HL-60/S4 (cell line): ENCODE results near the gene SEC31B.

ENCODE experiments used
- in situ Hi-C: fragments of 300-500 bp; cut with MboI; formaldehyde crosslinking; loops from 2 replicates; pipeline ENCODE4 v1.14.3; 2022; ENCODE audit warnings: low sequenced_read_pairs

Gene SEC31B

DNA sequence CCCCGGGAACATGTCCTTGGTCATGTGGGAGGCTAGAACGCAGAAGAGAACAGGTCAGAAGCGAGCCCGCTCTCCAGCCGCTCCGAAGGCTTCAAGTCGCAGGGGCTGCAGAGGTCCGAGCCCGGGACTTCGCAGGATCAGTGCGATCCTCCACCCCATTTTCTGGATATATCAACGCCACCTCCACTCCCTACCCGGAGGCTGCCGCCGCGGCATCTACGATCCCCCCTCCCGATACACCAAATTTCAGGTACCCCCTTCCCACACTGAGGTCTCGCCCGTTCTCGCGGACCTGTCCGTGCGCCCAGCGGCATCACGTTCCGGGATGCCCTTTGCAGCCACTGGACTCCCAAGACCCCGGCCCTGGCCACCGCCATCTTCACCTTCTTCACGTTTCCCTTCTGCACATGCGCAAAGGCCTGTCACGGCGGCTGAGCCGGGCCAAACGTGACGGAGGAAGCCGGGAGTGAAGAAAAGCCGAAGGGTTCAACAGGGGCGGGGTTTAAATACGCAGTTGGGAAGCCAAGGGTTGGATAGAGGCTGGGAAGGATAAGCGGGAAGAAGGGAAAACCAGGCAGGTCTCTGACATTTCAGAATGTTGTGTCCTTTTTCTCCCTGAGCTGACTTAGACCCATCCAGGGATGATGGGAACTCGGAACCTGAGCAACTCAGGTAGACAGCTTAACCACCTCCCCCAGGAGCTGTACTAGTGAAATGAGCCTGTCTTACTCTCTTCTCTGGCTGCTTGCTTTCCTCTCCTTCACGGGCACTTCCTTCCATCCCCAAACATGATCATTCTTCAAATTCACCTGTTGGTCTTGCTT is 10.0 kb upstream of the SEC31B start, which contains the start of gene NDUFB8:
NDUFB8 (minus strand) TSS at position 397 of the 824 bp plus-strand sequence; CDS start at position 377, 20 bp downstream.
- in situ Hi-C loops, result no loop called here

- in situ Hi-C loops, result no loop called here
These were observed 9.3 kb upstream of the SEC31B start for GRCh38 chr10:100528921-100529474.

- in situ Hi-C loops, result no loop called here
These were observed 8.6 kb upstream of the SEC31B start for GRCh38 chr10:100528123-100528886.

DNA sequence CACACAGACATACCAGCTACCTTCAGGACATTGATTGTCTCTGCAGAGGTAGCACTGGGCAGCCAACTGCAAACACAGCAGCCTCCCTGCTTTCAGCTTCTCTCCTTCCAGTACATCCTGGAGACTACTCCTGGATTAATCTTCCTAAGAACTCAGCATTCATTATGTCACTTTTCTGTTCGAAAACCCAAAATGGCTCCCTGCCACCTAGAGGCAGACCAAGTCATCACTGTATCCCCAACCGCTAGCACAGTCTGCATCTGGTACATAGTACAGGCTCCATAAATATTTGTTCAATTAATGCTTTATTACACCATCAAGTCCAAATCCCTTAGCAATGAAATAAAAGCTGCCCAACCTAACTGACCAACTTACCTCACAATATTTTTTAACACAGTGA is 5.0 kb upstream of the SEC31B start:
- in situ Hi-C loops, result no loop called here

GRCh38 chr10:100524206-100524605 is 4.5 kb upstream of the SEC31B start:
- in situ Hi-C loops, result no loop called here

GRCh38 chr10:100522945-100523344 is 3.3 kb upstream of the SEC31B start:
- in situ Hi-C loops, result no loop called here

DNA sequence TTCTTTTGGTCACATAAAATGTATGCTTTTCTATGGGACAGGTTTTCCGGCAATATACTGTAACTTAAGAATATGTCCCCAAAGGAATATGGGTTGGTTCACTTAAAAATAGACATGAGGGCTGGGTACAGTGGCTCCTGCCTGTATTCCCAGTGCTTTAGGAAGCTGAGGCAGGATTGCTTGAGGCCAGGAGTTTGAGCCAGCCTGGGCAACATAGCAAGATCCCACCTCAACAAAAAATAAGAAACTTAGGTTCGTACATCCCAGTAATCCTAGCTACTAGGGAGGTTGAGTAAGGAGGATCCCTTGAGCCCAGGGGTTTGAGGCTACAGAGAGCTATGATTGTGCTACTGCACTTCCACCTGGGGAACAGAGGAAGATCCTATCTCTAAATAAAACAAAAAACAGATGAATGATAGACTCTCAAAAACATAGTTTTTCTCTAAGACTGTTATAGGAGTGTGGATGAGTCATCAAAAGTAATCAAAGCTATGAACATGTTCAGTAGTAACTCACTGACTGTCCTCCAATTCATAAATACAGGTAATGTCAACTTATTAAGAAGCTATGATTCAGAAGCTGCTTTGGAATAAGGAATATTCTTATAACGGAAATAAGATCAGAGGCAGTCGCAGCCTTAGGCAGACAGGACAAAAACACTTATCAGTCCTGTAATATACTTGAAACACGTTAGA is 2.6 kb upstream of the SEC31B start:
- in situ Hi-C loops, result no loop called here

DNA sequence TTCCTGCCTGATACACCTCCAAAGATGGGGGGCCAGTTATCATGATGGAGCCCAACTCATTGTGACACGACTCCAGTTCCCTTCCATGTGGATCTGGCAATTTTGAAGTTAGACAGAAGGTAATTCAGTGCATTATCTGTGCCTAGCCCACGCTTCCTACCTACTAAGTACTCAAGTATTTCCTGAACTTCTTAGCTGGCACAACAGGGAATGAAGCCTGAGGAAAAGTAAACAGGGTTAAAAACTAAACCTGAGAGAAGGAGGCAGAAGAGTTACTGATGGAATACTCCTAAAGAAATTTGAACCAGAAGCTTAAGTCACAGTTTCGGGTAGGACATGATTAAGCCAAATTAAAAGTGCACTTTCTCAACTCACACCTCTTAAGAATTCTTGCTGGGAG is 1.1 kb upstream of the SEC31B start:
- in situ Hi-C loops, result no loop called here

GRCh38 chr10:100518761-100519241 is 860 bp downstream of the SEC31B start:
- in situ Hi-C loops, result loop anchor here (10.0 kb wide), 1 partner anchor 174 kb away; the partner anchor contains the start of gene SCD

DNA sequence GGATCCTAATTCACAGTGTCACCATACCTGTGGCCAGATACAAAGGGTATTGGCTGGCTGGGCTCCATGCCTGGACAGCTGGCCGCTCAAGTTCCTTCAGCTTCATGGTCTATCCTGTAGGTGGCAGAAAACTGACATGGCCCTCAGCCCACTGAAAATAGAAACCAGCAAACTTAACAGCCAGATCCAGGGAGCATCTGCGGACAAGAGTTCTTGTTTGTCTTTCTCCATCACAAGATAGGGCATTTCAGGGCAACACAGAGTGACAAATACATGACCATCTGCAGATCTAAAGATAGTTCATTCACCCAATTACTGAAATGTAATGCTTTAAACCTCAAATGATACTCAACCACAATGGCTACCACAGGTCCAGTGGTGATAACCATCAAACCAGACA is 2.8 kb downstream of the SEC31B start:
- in situ Hi-C loops, result loop anchor here (10.0 kb wide), 1 partner anchor 172 kb away; the partner anchor contains the start of gene SCD

- in situ Hi-C loops, result loop anchor here (10.0 kb wide), 1 partner anchor 171 kb away; the partner anchor contains the start of gene SCD
These were observed 4.0 kb downstream of the SEC31B start for GRCh38 chr10:100515612-100516011.

- in situ Hi-C loops, result loop anchor here (10.0 kb wide), 1 partner anchor 166 kb away; the partner anchor contains the start of gene SCD
These were observed 8.9 kb downstream of the SEC31B start for GRCh38 chr10:100510533-100511308.

GRCh38 chr10:100509241-100509840 is 10.3 kb downstream of the SEC31B start:
- in situ Hi-C loops, result loop anchor here (10.0 kb wide), 1 partner anchor 75 kb away; no protein-coding TSS in a partner anchor

GRCh38 chr10:100508691-100509150 is 10.9 kb downstream of the SEC31B start:
- in situ Hi-C loops, result loop anchor here (10.0 kb wide), 1 partner anchor 74 kb away; no protein-coding TSS in a partner anchor

GRCh38 chr10:100508266-100508665 is 11.4 kb downstream of the SEC31B start:
- in situ Hi-C loops, result loop anchor here (10.0 kb wide), 1 partner anchor 73 kb away; no protein-coding TSS in a partner anchor

DNA sequence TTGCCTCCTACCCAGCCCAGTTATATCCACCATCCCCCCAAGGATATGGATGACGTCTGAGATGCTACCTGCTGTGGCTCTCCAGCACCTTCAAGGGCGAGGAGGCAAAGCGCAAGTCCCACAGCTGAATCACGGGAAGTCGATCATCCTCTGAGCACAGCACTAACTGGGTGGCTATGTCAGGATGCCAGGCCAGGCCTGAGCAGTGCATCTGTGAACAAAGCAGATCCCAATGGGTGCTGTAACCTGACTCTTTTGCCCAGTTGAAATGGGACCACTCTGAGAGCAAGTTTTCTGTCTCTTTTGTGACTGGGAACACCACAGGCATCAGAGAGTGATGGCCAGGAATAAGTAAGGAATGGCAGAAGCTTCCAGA is 12.3 kb downstream of the SEC31B start:
- in situ Hi-C loops, result loop anchor here (10.0 kb wide), 1 partner anchor 73 kb away; no protein-coding TSS in a partner anchor

GRCh38 chr10:100506596-100507356 is 12.9 kb downstream of the SEC31B start:
- in situ Hi-C loops, result loop anchor here (10.0 kb wide), 1 partner anchor 72 kb away; no protein-coding TSS in a partner anchor

DNA sequence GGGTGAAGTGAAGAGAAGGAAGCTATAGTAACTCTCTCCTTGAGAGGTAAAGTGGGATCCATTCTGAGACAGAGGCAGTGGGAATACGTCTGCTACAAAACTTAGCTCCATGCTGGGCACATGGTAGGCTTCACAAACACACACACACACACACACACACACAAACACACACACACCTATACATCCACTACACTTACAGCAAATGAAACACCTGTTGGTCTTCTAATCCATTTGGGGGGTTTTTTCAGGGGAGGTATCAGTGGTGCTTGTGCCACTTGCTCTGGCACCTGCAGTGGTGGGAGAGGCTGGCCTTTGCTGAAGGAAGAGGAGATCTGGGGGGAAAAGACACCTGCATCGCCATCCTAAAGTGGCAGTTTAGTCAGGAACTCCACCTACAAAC is 14.5 kb downstream of the SEC31B start:
- in situ Hi-C loops, result loop anchor here (10.0 kb wide), 1 partner anchor 70 kb away; no protein-coding TSS in a partner anchor
